BLaER1 (cell line): ENCODE results near the gene FBLN2.

Experiments
- H3K27ac ChIP-seq: shearing (Covaris generic); formaldehyde crosslinking; 2 replicates; pipeline ENCODE4 v1.8.1; 2022
- H3K27me3 ChIP-seq: shearing (Covaris generic); formaldehyde crosslinking; 2 replicates; pipeline ENCODE4 v1.8.1; 2022
- H3K36me3 ChIP-seq: shearing (Covaris generic); formaldehyde crosslinking; 2 replicates; pipeline ENCODE4 v1.8.1; 2022
- H3K4me1 ChIP-seq: shearing (Covaris generic); formaldehyde crosslinking; 2 replicates; pipeline ENCODE4 v1.8.1; 2022
- H3K4me2 ChIP-seq: shearing (Covaris generic); formaldehyde crosslinking; 2 replicates; pipeline ENCODE4 v1.8.1; 2022
- H3K4me3 ChIP-seq: shearing (Covaris generic); formaldehyde crosslinking; 2 replicates; pipeline ENCODE4 v1.8.1; 2022
- H3K9ac ChIP-seq: shearing (Covaris generic); formaldehyde crosslinking; 2 replicates; pipeline ENCODE4 v1.8.1; 2022
- H3K9me3 ChIP-seq: shearing (Covaris generic); formaldehyde crosslinking; 2 replicates; pipeline ENCODE4 v1.8.1; 2022
- H4K20me1 ChIP-seq: shearing (Covaris generic); formaldehyde crosslinking; 2 replicates; pipeline ENCODE4 v1.8.1; 2022
- Cebpa-rat ChIP-seq: shearing (Covaris generic); IDR thresholded peaks from 2 replicates; pipeline ENCODE4 v1.8.1; 2022

The FBLN2 gene

GRCh38 chr3:13569641-13570390 lies 20.9 kb downstream of the FBLN2 start:
- Histone ChIP-seq H3K4me3 (no peak overlapping the region), H3K9ac (no peak overlapping the region), H3K9me3 (no peaks in the 10 kb centered on the region), H3K4me1 (peaks cover 13% of the 10 kb centered on the region), H3K4me2 (no peak overlapping the region), H3K36me3 (no peaks in the 10 kb centered on the region), H4K20me1 (no peaks in the 10 kb centered on the region), H3K27ac (no peak overlapping the region), H3K27me3 (no peaks in the 10 kb centered on the region)
- TF ChIP-seq Cebpa-rat = no peak

- no peaks in the 10 kb centered on the region for H3K9me3 ChIP-seq
- H3K4me1 ChIP-seq = peaks cover 21% of the 10 kb centered on the region
- H3K9ac ChIP-seq = no peak overlapping the region
- no peak overlapping the region for H3K4me3 ChIP-seq
- H3K4me2 ChIP-seq = no peak overlapping the region
- no peak for TF ChIP-seq Cebpa-rat
- no peaks in the 10 kb centered on the region for H3K36me3 ChIP-seq
- no peak overlapping the region for H3K27ac ChIP-seq
- H3K27me3 ChIP-seq = no peaks in the 10 kb centered on the region
- no peaks in the 10 kb centered on the region for H4K20me1 ChIP-seq
These were observed 21.7 kb downstream of the FBLN2 start for GRCh38 chr3:13570391-13571194.

- no peak overlapping the region for H3K4me2 ChIP-seq
- no peaks in the 10 kb centered on the region for H3K36me3 ChIP-seq
- H3K4me3 ChIP-seq = no peak overlapping the region
- no peaks in the 10 kb centered on the region for H3K9me3 ChIP-seq
- H3K27ac ChIP-seq = no peak overlapping the region
- H3K27me3 ChIP-seq = no peaks in the 10 kb centered on the region
- TF ChIP-seq Cebpa-rat = no peak
- no peaks in the 10 kb centered on the region for H4K20me1 ChIP-seq
- H3K9ac ChIP-seq = no peak overlapping the region
- H3K4me1 ChIP-seq = peaks cover 27% of the 10 kb centered on the region
These were observed 22.3 kb downstream of the FBLN2 start for GRCh38 chr3:13571264-13571663.

GRCh38 chr3:13571831-13572750 lies 23.2 kb downstream of the FBLN2 start:
- no peaks in the 10 kb centered on the region for H3K9me3 ChIP-seq
- no peak for TF ChIP-seq Cebpa-rat
- H3K36me3 ChIP-seq = no peaks in the 10 kb centered on the region
- peaks cover 30% of the 10 kb centered on the region for H3K4me1 ChIP-seq
- no peak overlapping the region for H3K4me2 ChIP-seq
- H3K4me3 ChIP-seq = no peak overlapping the region
- no peak overlapping the region for H3K27ac ChIP-seq
- no peak overlapping the region for H3K9ac ChIP-seq
- H4K20me1 ChIP-seq = no peaks in the 10 kb centered on the region
- H3K27me3 ChIP-seq = no peaks in the 10 kb centered on the region

GRCh38 chr3:13572926-13573623 lies 24.1 kb downstream of the FBLN2 start:
- no peak for TF ChIP-seq Cebpa-rat

GRCh38 chr3:13574083-13574797 lies 25.3 kb downstream of the FBLN2 start:
- Histone ChIP-seq H3K4me1 (peaks cover 30% of the 10 kb centered on the region), H3K36me3 (no peaks in the 10 kb centered on the region), H3K9me3 (no peaks in the 10 kb centered on the region), H4K20me1 (no peaks in the 10 kb centered on the region), H3K4me2 (peak overlapping the region; percentile 26), H3K9ac (no peak overlapping the region), H3K27me3 (no peaks in the 10 kb centered on the region), H3K4me3 (no peak overlapping the region), H3K27ac (0 out of 2 replicates have a peak overlapping the region, but pooled peaks have one; percentile 6)
- no peak for TF ChIP-seq Cebpa-rat

More at GRCh38 chr3:13572926-13573623, 24.1 kb downstream of the FBLN2 start:
- no peak overlapping the region for H3K4me2 ChIP-seq
- H3K27me3 ChIP-seq = no peaks in the 10 kb centered on the region
- no peaks in the 10 kb centered on the region for H4K20me1 ChIP-seq
- H3K9me3 ChIP-seq = no peaks in the 10 kb centered on the region
- H3K4me3 ChIP-seq = no peak overlapping the region
- H3K4me1 ChIP-seq = peaks cover 30% of the 10 kb centered on the region
- no peak overlapping the region for H3K9ac ChIP-seq
- H3K27ac ChIP-seq = no peak overlapping the region
- no peaks in the 10 kb centered on the region for H3K36me3 ChIP-seq

- H3K4me1 ChIP-seq = peaks cover 30% of the 10 kb centered on the region
- peak overlapping the region; percentile 54 for H3K4me2 ChIP-seq
- TF ChIP-seq Cebpa-rat = no peak
- no peaks in the 10 kb centered on the region for H3K27me3 ChIP-seq
- H3K36me3 ChIP-seq = no peaks in the 10 kb centered on the region
- H3K9me3 ChIP-seq = no peaks in the 10 kb centered on the region
- H3K9ac ChIP-seq = no peak overlapping the region
- no peaks in the 10 kb centered on the region for H4K20me1 ChIP-seq
- no peak overlapping the region for H3K4me3 ChIP-seq
- no peak overlapping the region for H3K27ac ChIP-seq
These were observed 26.0 kb downstream of the FBLN2 start for GRCh38 chr3:13574798-13575451.

- no peaks in the 10 kb centered on the region for H3K36me3 ChIP-seq
- peak overlapping the region; percentile 54 for H3K4me2 ChIP-seq
- H3K27ac ChIP-seq = no peak overlapping the region
- H3K9ac ChIP-seq = no peak overlapping the region
- H3K4me1 ChIP-seq = peaks cover 30% of the 10 kb centered on the region
- H3K4me3 ChIP-seq = no peak overlapping the region
- no peaks in the 10 kb centered on the region for H3K27me3 ChIP-seq
- H4K20me1 ChIP-seq = no peaks in the 10 kb centered on the region
- no peak for TF ChIP-seq Cebpa-rat
- H3K9me3 ChIP-seq = no peaks in the 10 kb centered on the region
These were observed 26.6 kb downstream of the FBLN2 start for GRCh38 chr3:13575459-13576061.
